ENCODE results near the gene BEND7. TPM values are rescaled to one million over a fixed set of nuclear protein-coding genes. Genes with fewer than 3 reads are reported as not detected.

BEND7 gene
- polyA plus RNA-seq, 1 donor (not counting 4 experiments of a cell fraction or from before 2014, with no cell fraction given), result 4.4 TPM

DNA sequence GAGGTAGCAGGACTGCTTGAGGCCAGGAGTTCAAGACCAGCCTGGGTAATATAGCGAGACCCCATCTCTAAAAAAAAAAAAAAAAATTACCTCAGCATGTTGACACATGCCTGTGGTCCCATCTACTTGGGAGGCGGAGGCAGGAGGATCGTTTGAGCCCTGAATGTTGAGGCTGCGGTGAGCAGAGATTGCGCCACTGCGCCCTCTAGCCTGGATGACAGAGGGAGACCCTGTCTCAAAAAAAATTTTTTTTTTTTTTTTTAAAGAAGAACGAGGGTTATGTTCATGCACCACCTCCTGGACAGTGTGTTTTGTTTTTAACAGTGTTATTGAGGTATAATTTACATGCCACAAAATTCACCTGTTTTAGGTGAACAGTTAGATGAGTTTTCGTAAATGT is 129.6 kb downstream of the BEND7 start:
- H4K20me1 ChIP-seq (ENCODE audit: control insufficient read depth, extremely low read depth, insufficient read depth, low read length), result no peaks in the 10 kb centered on the region
- no peaks in the 10 kb centered on the region for H3K9me3 ChIP-seq (ENCODE audit: control insufficient read depth, low read depth, low read length)
- DNase-seq (ENCODE audit: low read depth, low spot score) (no peak), FAIRE-seq (no peak)
- no peak overlapping the region for H3K4me2 ChIP-seq (ENCODE audit: control insufficient read depth, extremely low read depth, insufficient read depth, low read depth, low read length)
- H3K79me2 ChIP-seq (ENCODE audit: control insufficient read depth, insufficient read depth, low read length), result no peaks in the 10 kb centered on the region
- no peaks in the 10 kb centered on the region for H3K9me1 ChIP-seq (ENCODE audit: control insufficient read depth, extremely low read depth, insufficient read depth, low read length)
- no peak overlapping the region for H2AFZ ChIP-seq (ENCODE audit: control insufficient read depth, low read length)
- TF ChIP-seq, protein P1, sequence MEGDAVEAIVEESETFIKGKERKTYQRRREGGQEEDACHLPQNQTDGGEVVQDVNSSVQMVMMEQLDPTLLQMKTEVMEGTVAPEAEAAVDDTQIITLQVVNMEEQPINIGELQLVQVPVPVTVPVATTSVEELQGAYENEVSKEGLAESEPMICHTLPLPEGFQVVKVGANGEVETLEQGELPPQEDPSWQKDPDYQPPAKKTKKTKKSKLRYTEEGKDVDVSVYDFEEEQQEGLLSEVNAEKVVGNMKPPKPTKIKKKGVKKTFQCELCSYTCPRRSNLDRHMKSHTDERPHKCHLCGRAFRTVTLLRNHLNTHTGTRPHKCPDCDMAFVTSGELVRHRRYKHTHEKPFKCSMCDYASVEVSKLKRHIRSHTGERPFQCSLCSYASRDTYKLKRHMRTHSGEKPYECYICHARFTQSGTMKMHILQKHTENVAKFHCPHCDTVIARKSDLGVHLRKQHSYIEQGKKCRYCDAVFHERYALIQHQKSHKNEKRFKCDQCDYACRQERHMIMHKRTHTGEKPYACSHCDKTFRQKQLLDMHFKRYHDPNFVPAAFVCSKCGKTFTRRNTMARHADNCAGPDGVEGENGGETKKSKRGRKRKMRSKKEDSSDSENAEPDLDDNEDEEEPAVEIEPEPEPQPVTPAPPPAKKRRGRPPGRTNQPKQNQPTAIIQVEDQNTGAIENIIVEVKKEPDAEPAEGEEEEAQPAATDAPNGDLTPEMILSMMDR (optimal IDR thresholded peaks at IDR 0.05 in 1 of 3, IDR thresholded peaks at IDR 0.05 in 1 of 3, conservative IDR thresholded peaks at IDR 0.05 in 1 of 3; ENCODE audit: extremely low read depth in 1 of 3, insufficient read depth in 2 of 3, low read length in 3 of 3), result no peak
- no peak for TF ChIP-seq EZH2 (IDR thresholded peaks at IDR 0.05; ENCODE audit: low read length)
- H3K36me3 ChIP-seq (ENCODE audit: control insufficient read depth in 2 of 2, extremely low read depth in 1 of 2, insufficient read depth in 2 of 2, low read length in 2 of 2), result no peaks in the 10 kb centered on the region
- H3K27ac ChIP-seq (ENCODE audit: control insufficient read depth, insufficient read depth, low read length), result no peak overlapping the region
- H3K4me1 ChIP-seq (ENCODE audit: control insufficient read depth, extremely low read depth, insufficient read depth, low read length), result no peaks in the 10 kb centered on the region
- H3K27me3 ChIP-seq (ENCODE audit: control insufficient read depth, extremely low read depth, insufficient read depth, low read length), result no peaks in the 10 kb centered on the region
- no peak overlapping the region for H3K9ac ChIP-seq (ENCODE audit: control insufficient read depth, extremely low read depth, insufficient read depth, low read length)
- no peak overlapping the region for H3K4me3 ChIP-seq (ENCODE audit: control insufficient read depth in 2 of 3, extremely low read depth in 1 of 3, insufficient read depth in 2 of 3, low read depth in 1 of 3, low read length in 3 of 3)
- dilution Hi-C loops (cut with MboI; ENCODE audit: extremely low pct_ligation_motif_present, low sequenced_read_pairs), result no loop called here

- TF ChIP-seq EZH2 (IDR thresholded peaks at IDR 0.05; ENCODE audit: low read length), result no peak
- TF ChIP-seq, protein P1 (optimal IDR thresholded peaks at IDR 0.05 in 1 of 3, IDR thresholded peaks at IDR 0.05 in 1 of 3, conservative IDR thresholded peaks at IDR 0.05 in 1 of 3; ENCODE audit: extremely low read depth in 1 of 3, insufficient read depth in 2 of 3, low read length in 3 of 3), result no peak
- H3K36me3 ChIP-seq (ENCODE audit: control insufficient read depth in 2 of 2, extremely low read depth in 1 of 2, insufficient read depth in 2 of 2, low read length in 2 of 2), result no peaks in the 10 kb centered on the region
- H4K20me1 ChIP-seq (ENCODE audit: control insufficient read depth, extremely low read depth, insufficient read depth, low read length), result no peaks in the 10 kb centered on the region
- no peaks in the 10 kb centered on the region for H3K79me2 ChIP-seq (ENCODE audit: control insufficient read depth, insufficient read depth, low read length)
- H3K4me2 ChIP-seq (ENCODE audit: control insufficient read depth, extremely low read depth, insufficient read depth, low read depth, low read length), result no peak overlapping the region
- H3K27me3 ChIP-seq (ENCODE audit: control insufficient read depth, extremely low read depth, insufficient read depth, low read length), result no peaks in the 10 kb centered on the region
- no peak overlapping the region for H3K27ac ChIP-seq (ENCODE audit: control insufficient read depth, insufficient read depth, low read length)
- H3K9me1 ChIP-seq (ENCODE audit: control insufficient read depth, extremely low read depth, insufficient read depth, low read length), result no peaks in the 10 kb centered on the region
- dilution Hi-C loops (cut with MboI; ENCODE audit: extremely low pct_ligation_motif_present, low sequenced_read_pairs), result no loop called here
- no peak overlapping the region for H3K4me3 ChIP-seq (ENCODE audit: control insufficient read depth in 2 of 3, extremely low read depth in 1 of 3, insufficient read depth in 2 of 3, low read depth in 1 of 3, low read length in 3 of 3)
- H2AFZ ChIP-seq (ENCODE audit: control insufficient read depth, low read length), result no peak overlapping the region
- FAIRE-seq (no peak), DNase-seq (ENCODE audit: low read depth, low spot score) (no peak)
- H3K9ac ChIP-seq (ENCODE audit: control insufficient read depth, extremely low read depth, insufficient read depth, low read length), result no peak overlapping the region
- no peaks in the 10 kb centered on the region for H3K9me3 ChIP-seq (ENCODE audit: control insufficient read depth, low read depth, low read length)
- no peaks in the 10 kb centered on the region for H3K4me1 ChIP-seq (ENCODE audit: control insufficient read depth, extremely low read depth, insufficient read depth, low read length)
Observed at GRCh38 chr10:13397052-13397451, 131.8 kb downstream of the BEND7 start.
